IPS DF 6.9 (cell line): Measurements from ENCODE around the gene ARHGAP5.

ENCODE experiments used
- DNase-seq: peaks from one replicate; pipeline ENCODE4 v3.0.0-alpha.2; 2013; ENCODE audit warnings: low read depth, low spot score
- H3K27ac ChIP-seq: one replicate; pipeline ENCODE4 v1.5.1; 2013; ENCODE audit warnings: low read length, control low read depth
- H3K27me3 ChIP-seq: 2 replicates; pipeline ENCODE4 v1.6.1; 2013; ENCODE audit warnings: mild to moderate bottlenecking, low read length; ENCODE audit not compliant: control insufficient read depth, insufficient read depth
- H3K36me3 ChIP-seq: 2 replicates; pipeline ENCODE4 v1.6.1; 2013; ENCODE audit warnings: low read length; ENCODE audit not compliant: control insufficient read depth, insufficient read depth
- H3K4me1 ChIP-seq: 2 replicates; pipeline ENCODE4 v1.6.1; 2013; ENCODE audit warnings: low read length; ENCODE audit not compliant: control insufficient read depth, insufficient read depth
- H3K4me3 ChIP-seq: 2 replicates; pipeline ENCODE4 v1.5.1; 2013; ENCODE audit warnings: mild to moderate bottlenecking, low read length
- H3K9me3 ChIP-seq: 2 replicates; pipeline ENCODE4 v1.6.1; 2013; ENCODE audit warnings: low read length, inconsistent platforms; ENCODE audit not compliant: control insufficient read depth, insufficient read depth
- WGBS: extraction: QIAGEN DNeasy Blood & Tissue Kit; methylation state at CpG from one replicate; pipeline ENCODE4 v1.1.7; 2013; ENCODE audit warnings: mixed read lengths, missing lambda C conversion rate; ENCODE audit not compliant: insufficient read length, insufficient coverage; 5-methylcytosine and 5-hydroxymethylcytosine counted together

ARHGAP5 gene

GRCh38 chr14:32087173-32087861 lies 10.2 kb downstream of the ARHGAP5 start:
- Histone ChIP-seq H3K36me3 (no peaks in the 10 kb centered on the region), H3K4me1 (no peaks in the 10 kb centered on the region), H3K27me3 (no peaks in the 10 kb centered on the region), H3K9me3 (no peaks in the 10 kb centered on the region), H3K27ac (no peak overlapping the region), H3K4me3 (no peak overlapping the region)
- no peak for DNase-seq
- no CpG with 5 or more reads among the region's 3 CpGs for WGBS

GRCh38 chr14:32087907-32088306 lies 10.8 kb downstream of the ARHGAP5 start:
- Histone ChIP-seq H3K9me3 (no peaks in the 10 kb centered on the region), H3K27me3 (no peaks in the 10 kb centered on the region), H3K4me1 (no peaks in the 10 kb centered on the region), H3K36me3 (no peaks in the 10 kb centered on the region), H3K27ac (no peak overlapping the region), H3K4me3 (no peak overlapping the region)
- no peak for DNase-seq
- WGBS: no CpG with 5 or more reads among the region's 2 CpGs

- Histone ChIP-seq H3K9me3 (no peaks in the 10 kb centered on the region), H3K27ac (no peak overlapping the region), H3K27me3 (no peaks in the 10 kb centered on the region), H3K4me3 (no peak overlapping the region), H3K36me3 (no peaks in the 10 kb centered on the region), H3K4me1 (no peaks in the 10 kb centered on the region)
- DNase-seq: no peak
- no CpG with 5 or more reads among the region's 6 CpGs for WGBS
These were observed 13.6 kb downstream of the ARHGAP5 start for GRCh38 chr14:32090686-32091085.

- no peak overlapping the region for H3K4me3 ChIP-seq
- no peaks in the 10 kb centered on the region for H3K36me3 ChIP-seq
- DNase-seq: no peak
- no peaks in the 10 kb centered on the region for H3K27me3 ChIP-seq
- WGBS: no CpG with 5 or more reads among the region's 2 CpGs
- H3K9me3 ChIP-seq: no peaks in the 10 kb centered on the region
- H3K27ac ChIP-seq: no peak overlapping the region
- H3K4me1 ChIP-seq: no peaks in the 10 kb centered on the region
These were observed 22.4 kb downstream of the ARHGAP5 start for GRCh38 chr14:32099473-32099872.

DNA sequence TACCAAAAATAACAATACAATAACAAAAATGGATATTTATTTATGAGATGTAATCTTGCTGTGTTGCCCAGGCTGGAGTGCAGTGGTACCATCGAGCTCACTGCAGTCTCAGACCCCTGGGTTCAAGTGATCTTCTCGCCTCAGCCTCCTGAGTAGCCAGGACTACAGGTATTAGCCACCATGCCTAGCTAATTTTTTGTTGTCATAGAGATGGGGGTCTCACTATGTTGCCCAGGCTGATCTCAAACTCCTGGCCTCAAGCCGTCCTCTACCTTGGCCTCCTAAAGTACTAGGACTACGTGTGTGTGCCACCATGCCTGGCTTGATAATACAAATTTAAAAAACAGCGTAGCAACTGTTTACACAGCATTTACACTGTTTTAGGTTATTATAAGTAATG lies 23.1 kb downstream of the ARHGAP5 start:
- no peak for DNase-seq
- Histone ChIP-seq H3K27me3 (no peaks in the 10 kb centered on the region), H3K36me3 (no peaks in the 10 kb centered on the region), H3K4me3 (no peak overlapping the region), H3K27ac (no peak overlapping the region), H3K4me1 (no peaks in the 10 kb centered on the region), H3K9me3 (no peaks in the 10 kb centered on the region)
- WGBS: no CpG with 5 or more reads among the region's 5 CpGs

GRCh38 chr14:32102152-32102787 lies 25.2 kb downstream of the ARHGAP5 start:
- DNase-seq: no peak
- no CpG with 5 or more reads among the region's 3 CpGs for whole genome bisulfite sequencing
- Histone ChIP-seq H3K4me1 (no peaks in the 10 kb centered on the region), H3K36me3 (no peaks in the 10 kb centered on the region), H3K27me3 (no peaks in the 10 kb centered on the region), H3K4me3 (no peak overlapping the region), H3K27ac (no peak overlapping the region), H3K9me3 (no peaks in the 10 kb centered on the region)

GRCh38 chr14:32102968-32103367 lies 25.9 kb downstream of the ARHGAP5 start:
- Histone ChIP-seq H3K27me3 (no peaks in the 10 kb centered on the region), H3K9me3 (no peaks in the 10 kb centered on the region), H3K4me3 (no peak overlapping the region), H3K27ac (no peak overlapping the region), H3K36me3 (no peaks in the 10 kb centered on the region), H3K4me1 (no peaks in the 10 kb centered on the region)
- DNase-seq: no peak

- Histone ChIP-seq H3K9me3 (no peaks in the 10 kb centered on the region), H3K4me1 (no peaks in the 10 kb centered on the region), H3K27ac (no peak overlapping the region), H3K27me3 (no peaks in the 10 kb centered on the region), H3K36me3 (no peaks in the 10 kb centered on the region), H3K4me3 (no peak overlapping the region)
- no CpG with 5 or more reads among the region's 1 CpG for WGBS
- DNase-seq: no peak
These were observed 27.2 kb downstream of the ARHGAP5 start for GRCh38 chr14:32104308-32104707.

DNA sequence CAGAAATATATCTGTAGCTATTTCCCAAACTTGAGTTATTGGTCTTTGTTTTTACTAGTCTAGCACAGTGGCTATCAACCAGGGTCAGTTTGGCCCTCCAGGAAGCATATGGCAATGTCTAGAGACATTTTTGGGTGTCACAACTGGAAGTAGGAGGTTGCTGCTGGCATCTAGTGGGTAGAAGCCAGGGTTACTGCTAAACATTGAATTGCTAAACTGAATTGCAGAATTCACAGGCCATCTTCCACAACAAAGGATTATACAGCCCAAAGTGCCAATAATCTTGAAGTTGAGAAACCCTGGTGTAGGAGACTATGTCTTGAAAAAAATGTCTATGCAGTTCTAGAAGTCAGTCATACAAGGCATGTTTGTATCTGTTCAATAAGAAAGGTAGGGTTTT lies 27.7 kb downstream of the ARHGAP5 start:
- Histone ChIP-seq H3K9me3 (no peaks in the 10 kb centered on the region), H3K4me1 (no peaks in the 10 kb centered on the region), H3K36me3 (no peaks in the 10 kb centered on the region), H3K27me3 (no peaks in the 10 kb centered on the region), H3K27ac (no peak overlapping the region), H3K4me3 (no peak overlapping the region)
- DNase-seq: no peak

DNA sequence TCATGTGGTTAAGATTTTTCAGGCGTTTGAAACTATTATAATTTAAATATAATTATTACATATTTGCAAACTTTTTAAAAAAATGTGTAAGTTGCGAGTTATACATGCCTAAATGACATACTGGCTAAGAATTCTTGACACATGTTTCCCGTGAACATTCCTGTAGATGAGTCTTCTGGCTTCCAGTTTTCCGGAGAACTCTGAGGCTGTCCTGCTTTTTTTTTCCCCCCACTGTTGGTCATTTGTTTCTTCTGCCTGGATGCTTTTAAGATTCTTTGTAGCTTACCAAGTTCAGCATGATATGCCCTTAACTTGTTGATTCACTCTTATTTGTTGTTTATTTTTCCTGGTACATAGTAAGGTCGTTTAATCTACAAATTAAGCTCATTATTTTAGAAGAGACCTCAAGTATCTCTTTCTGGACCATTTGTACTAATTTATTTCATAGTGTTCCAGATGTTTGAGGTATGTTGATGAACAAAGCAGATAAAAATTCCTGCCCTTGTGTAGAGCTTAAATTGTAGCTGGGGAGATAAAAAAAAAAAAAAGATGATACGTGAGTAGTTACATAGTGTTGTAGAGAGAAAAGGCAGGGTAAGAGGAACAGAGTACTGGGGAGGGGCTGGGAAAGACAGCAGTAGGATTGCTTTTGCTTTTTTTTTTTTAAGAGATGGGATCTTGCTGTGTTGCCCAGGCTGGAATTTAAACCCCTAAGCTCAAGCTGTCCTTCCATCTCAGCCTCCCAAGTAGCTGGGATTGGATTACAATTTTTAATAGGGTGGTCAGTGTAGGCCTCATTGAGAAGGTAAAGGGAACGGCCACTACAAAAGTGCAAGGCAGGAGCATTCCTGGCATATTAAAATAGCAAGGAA lies 32.8 kb downstream of the ARHGAP5 start:
- no peak overlapping the region for H3K27ac ChIP-seq
- no peaks in the 10 kb centered on the region for H3K27me3 ChIP-seq
- no peaks in the 10 kb centered on the region for H3K4me1 ChIP-seq
- no peak overlapping the region for H3K4me3 ChIP-seq
- DNase-seq: no peak
- H3K9me3 ChIP-seq: no peaks in the 10 kb centered on the region
- no peaks in the 10 kb centered on the region for H3K36me3 ChIP-seq
- WGBS: 100% methylated on average over 1 of the region's 7 CpGs
